VCaP (cell line): ENCODE results near the gene IPO11.

Experiments used
- H3K27ac ChIP-seq: fragments of 450-650 bp; 2 replicates; pipeline ENCODE4 v1.5.1; 2017
- CTCF ChIP-seq: fragments of 450-650 bp; conservative IDR thresholded peaks from 2 replicates; pipeline ENCODE4 v1.5.1; 2017; ENCODE audit warnings: mild to moderate bottlenecking, moderate library complexity

The IPO11 gene

GRCh38 chr5:62542720-62543119, 130.2 kb downstream of the IPO11 start:
- TF ChIP-seq CTCF: no peak
- H3K27ac ChIP-seq: no peak overlapping the region

GRCh38 chr5:62547945-62548630, 135.5 kb downstream of the IPO11 start:
- no peak for TF ChIP-seq CTCF
- no peak overlapping the region for H3K27ac ChIP-seq

- TF ChIP-seq CTCF: no peak
- no peak overlapping the region for H3K27ac ChIP-seq
Measured at GRCh38 chr5:62550103-62550502, 137.5 kb downstream of the IPO11 start.

GRCh38 chr5:62555930-62556329, 143.4 kb downstream of the IPO11 start:
- TF ChIP-seq CTCF: no peak
- no peak overlapping the region for H3K27ac ChIP-seq

GRCh38 chr5:62558941-62559340, 146.4 kb downstream of the IPO11 start:
- no peak overlapping the region for H3K27ac ChIP-seq
- no peak for TF ChIP-seq CTCF

- TF ChIP-seq CTCF: no peak
Measured at GRCh38 chr5:62560786-62561185, 148.2 kb downstream of the IPO11 start.

GRCh38 chr5:62561896-62562295, 149.3 kb downstream of the IPO11 start:
- TF ChIP-seq CTCF: no peak
- no peak overlapping the region for H3K27ac ChIP-seq

More at GRCh38 chr5:62560786-62561185, 148.2 kb downstream of the IPO11 start:
- no peak overlapping the region for H3K27ac ChIP-seq
